ENCODE results near the gene SMC5. TPM values are rescaled to one million over a fixed set of nuclear protein-coding genes. Genes with fewer than 3 reads are reported as not detected.
A peak's percentile ranks its signal among the peaks of the same experiment; 100 is the strongest.

SMC5 gene
- total RNA-seq, 2 donors from 2014 or later, result 30.0 to 42.5 TPM

- no peak for DNase-seq
Measured at GRCh38 chr9:70352802-70353201, 94.0 kb downstream of the SMC5 start.

GRCh38 chr9:70355801-70356200 lies 97.0 kb downstream of the SMC5 start:
- Histone ChIP-seq H3K27me3 (ENCODE audit: control insufficient read depth, insufficient read depth, low read length, poor library complexity, severe bottlenecking) (no peaks in the 10 kb centered on the region), H3K9me3 (ENCODE audit: control insufficient read depth, low read length) (no peaks in the 10 kb centered on the region), H3K4me1 (ENCODE audit: control insufficient read depth, insufficient read depth, low read length) (no peaks in the 10 kb centered on the region), H3K4me3 (ENCODE audit: low read length) (no peak overlapping the region), H3K27ac (ENCODE audit: low read depth, low read length) (no peak overlapping the region), H3K36me3 (ENCODE audit: control insufficient read depth, insufficient read depth, low read length) (peaks cover 26% of the 10 kb centered on the region), H3K9ac (ENCODE audit: extremely low read depth, low read length, poor library complexity, severe bottlenecking) (no peak overlapping the region)
- no peaks in the 10 kb centered on the region for H3K4me1 Mint-ChIP-seq
- no peak for TF ChIP-seq CTCF (conservative IDR thresholded peaks at IDR 0.05)
- peaks cover 14% of the 10 kb centered on the region for H3K36me3 Mint-ChIP-seq (ENCODE audit: low read depth)
- no peak for DNase-seq
- no peaks in the 10 kb centered on the region for H3K9me3 Mint-ChIP-seq
- no peak overlapping the region for H3K4me3 Mint-ChIP-seq
- no peaks in the 10 kb centered on the region for H3K27me3 Mint-ChIP-seq (ENCODE audit: insufficient read depth)
- 91 to 100% methylated on average over 2 to 3 of the region's 3 CpGs for WGBS, 2 experiments (ENCODE audit: insufficient coverage in 1 of 2, insufficient read length in 1 of 2)
- H3K27ac Mint-ChIP-seq, result no peak overlapping the region

More at GRCh38 chr9:70352802-70353201, 94.0 kb downstream of the SMC5 start:
- Mint-ChIP-seq H3K36me3 (ENCODE audit: low read depth) (peaks cover 36% of the 10 kb centered on the region), H3K27ac (no peak overlapping the region), H3K4me3 (no peak overlapping the region), H3K9me3 (no peaks in the 10 kb centered on the region), H3K27me3 (ENCODE audit: insufficient read depth) (no peaks in the 10 kb centered on the region), H3K4me1 (no peaks in the 10 kb centered on the region)
- no peak overlapping the region for H3K27ac ChIP-seq (ENCODE audit: low read depth, low read length)
- H3K36me3 ChIP-seq (ENCODE audit: control insufficient read depth, insufficient read depth, low read length), result peaks cover 54% of the 10 kb centered on the region
- no peaks in the 10 kb centered on the region for H3K27me3 ChIP-seq (ENCODE audit: control insufficient read depth, insufficient read depth, low read length, poor library complexity, severe bottlenecking)
- H3K9me3 ChIP-seq (ENCODE audit: control insufficient read depth, low read length), result no peaks in the 10 kb centered on the region
- peak; percentile 55 for TF ChIP-seq CTCF (conservative IDR thresholded peaks at IDR 0.05)
- no peak overlapping the region for H3K9ac ChIP-seq (ENCODE audit: extremely low read depth, low read length, poor library complexity, severe bottlenecking)
- H3K4me3 ChIP-seq (ENCODE audit: low read length), result no peak overlapping the region
- no peaks in the 10 kb centered on the region for H3K4me1 ChIP-seq (ENCODE audit: control insufficient read depth, insufficient read depth, low read length)

- Mint-ChIP-seq H3K27me3 (ENCODE audit: insufficient read depth) (no peaks in the 10 kb centered on the region), H3K4me1 (no peaks in the 10 kb centered on the region), H3K9me3 (no peaks in the 10 kb centered on the region), H3K4me3 (no peak overlapping the region), H3K27ac (no peak overlapping the region), H3K36me3 (ENCODE audit: low read depth) (peaks cover 1% of the 10 kb centered on the region)
- DNase-seq, result no peak
- H3K36me3 ChIP-seq (ENCODE audit: control insufficient read depth, insufficient read depth, low read length), result no peaks in the 10 kb centered on the region
- TF ChIP-seq CTCF (conservative IDR thresholded peaks at IDR 0.05), result no peak
- H3K9ac ChIP-seq (ENCODE audit: extremely low read depth, low read length, poor library complexity, severe bottlenecking), result no peak overlapping the region
- no peaks in the 10 kb centered on the region for H3K4me1 ChIP-seq (ENCODE audit: control insufficient read depth, insufficient read depth, low read length)
- H3K27me3 ChIP-seq (ENCODE audit: control insufficient read depth, insufficient read depth, low read length, poor library complexity, severe bottlenecking), result no peaks in the 10 kb centered on the region
- H3K27ac ChIP-seq (ENCODE audit: low read depth, low read length), result no peak overlapping the region
- WGBS, 2 experiments (ENCODE audit: insufficient coverage in 1 of 2, insufficient read length in 1 of 2), result 93 to 100% methylated on average over 5 to 6 of the region's 7 CpGs
- no peak overlapping the region for H3K4me3 ChIP-seq (ENCODE audit: low read length)
- no peaks in the 10 kb centered on the region for H3K9me3 ChIP-seq (ENCODE audit: control insufficient read depth, low read length)
Measured at GRCh38 chr9:70362952-70363351, 104.2 kb downstream of the SMC5 start.

Measured in endodermal cell (in vitro differentiated cells).